NCI-H2107 treated with DMSO at 0.1 percent for 48 hours (cell line): ENCODE data around the gene HACD3.
"Not testable (repeated sequence)": the region's sequence is repeated elsewhere in the genome, so short reads cannot be mapped to it uniquely, and the experiment has no call there.

Source experiments
- DNase-seq: peaks from one replicate; lab custom pipeline; 2025; ENCODE audit not compliant: unreplicated experiment; lab: John Stamatoyannopoulos, UW

HACD3 gene

GRCh38 chr15:65595960-65596359, 65.7 kb downstream of the HACD3 start:
- no peak for DNase-seq

GRCh38 chr15:65598468-65598867, 68.2 kb downstream of the HACD3 start:
- no peak for DNase-seq

GRCh38 chr15:65599677-65600076, 69.4 kb downstream of the HACD3 start:
- no peak for DNase-seq

- DNase-seq: no peak
Observed at GRCh38 chr15:65603134-65603533, 72.9 kb downstream of the HACD3 start.

GRCh38 chr15:65603559-65603958, 73.3 kb downstream of the HACD3 start:
- DNase-seq: no peak

- peak; percentile 62 for DNase-seq
Observed at GRCh38 chr15:65610871-65611718, 80.8 kb downstream of the HACD3 start, which contains the start of gene INTS14. Gene INTS14 (minus strand): TSS chr15:65611131. CDS start chr15:65607380, 3,751 bp downstream.

DNA sequence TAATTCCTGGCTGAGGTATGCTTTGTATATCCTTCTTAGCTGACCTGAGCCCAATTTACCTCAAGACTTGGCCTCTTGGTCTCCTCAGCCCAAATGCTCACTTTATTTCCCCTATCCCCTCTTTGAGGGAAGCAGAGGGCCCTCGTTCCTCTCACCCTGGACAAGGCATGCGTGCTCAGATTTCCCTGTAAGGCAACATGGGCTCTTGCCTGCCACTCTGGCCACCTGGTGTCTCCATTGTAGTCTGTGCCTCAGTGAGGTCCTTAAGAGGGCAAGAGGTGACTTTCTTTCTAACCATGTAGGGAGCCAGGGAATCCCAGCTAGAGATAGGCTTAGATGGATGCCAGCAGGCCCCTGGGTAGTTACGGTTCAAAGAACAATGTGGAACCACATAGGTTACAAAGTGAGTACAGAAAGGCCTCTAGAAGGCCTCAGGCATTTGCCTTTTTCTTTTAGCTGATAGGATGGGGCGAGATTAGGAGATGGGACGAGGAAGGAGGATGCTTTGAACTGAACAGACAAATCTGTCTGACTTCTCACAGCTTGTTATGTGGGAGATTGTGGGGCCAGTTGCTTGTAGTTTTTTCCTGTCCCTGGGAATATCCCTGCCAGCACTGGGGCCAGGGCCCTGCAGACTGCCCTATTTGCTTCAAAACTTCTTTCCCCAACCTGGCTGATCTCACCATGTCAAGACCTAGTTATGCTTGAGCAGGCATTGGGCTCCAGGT, 81.8 kb downstream of the HACD3 start:
- no peak for DNase-seq

DNA sequence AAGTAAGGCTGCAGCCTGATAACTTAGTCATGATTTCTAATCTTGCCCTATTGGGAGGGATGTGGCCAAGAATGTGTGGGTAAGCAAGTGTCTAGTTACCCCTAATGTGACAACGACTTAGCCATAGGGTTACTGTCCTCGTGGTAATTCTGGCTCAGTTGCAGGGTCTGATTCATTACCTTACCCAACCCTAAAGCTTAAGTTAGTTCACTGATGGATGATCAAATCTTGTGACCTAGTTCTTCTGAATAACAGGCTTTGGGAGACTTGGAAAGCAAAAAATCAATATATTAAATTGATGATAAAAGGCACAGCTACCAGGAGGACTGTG, 82.3 kb downstream of the HACD3 start:
- no peak for DNase-seq

GRCh38 chr15:65612949-65613744, 82.9 kb downstream of the HACD3 start:
- DNase-seq: no peak

- DNase-seq: not testable (repeated sequence)
Observed at GRCh38 chr15:65615887-65616286, 85.6 kb downstream of the HACD3 start.

DNA sequence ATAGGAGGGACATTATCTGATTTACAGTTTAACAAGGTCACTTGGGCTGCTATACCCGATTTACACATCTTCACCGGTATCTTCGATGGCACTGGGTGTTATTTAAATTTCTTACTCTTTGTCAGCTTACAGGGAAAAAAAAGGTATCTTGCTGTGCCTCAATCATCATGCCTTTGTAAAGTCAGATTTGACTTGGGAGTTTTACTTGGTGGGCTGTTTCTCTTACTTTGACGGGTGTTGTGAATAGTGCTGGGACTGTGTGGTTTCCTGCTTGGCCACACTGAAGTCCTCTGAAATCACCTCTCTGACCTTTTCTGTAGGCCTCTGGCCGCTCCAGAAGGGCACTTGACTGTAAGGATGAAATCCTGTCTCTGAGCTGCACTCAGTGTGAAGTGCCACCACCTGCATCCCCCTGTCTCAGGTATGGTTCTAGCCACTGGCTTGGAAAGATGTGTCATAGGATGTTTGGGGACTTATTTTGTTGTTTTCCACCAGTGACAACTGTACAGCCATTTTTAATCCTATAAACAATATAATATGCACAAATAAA, 88.4 kb downstream of the HACD3 start:
- no peak for DNase-seq

- DNase-seq: no peak
Observed at GRCh38 chr15:65619626-65620290, 89.5 kb downstream of the HACD3 start.

DNA sequence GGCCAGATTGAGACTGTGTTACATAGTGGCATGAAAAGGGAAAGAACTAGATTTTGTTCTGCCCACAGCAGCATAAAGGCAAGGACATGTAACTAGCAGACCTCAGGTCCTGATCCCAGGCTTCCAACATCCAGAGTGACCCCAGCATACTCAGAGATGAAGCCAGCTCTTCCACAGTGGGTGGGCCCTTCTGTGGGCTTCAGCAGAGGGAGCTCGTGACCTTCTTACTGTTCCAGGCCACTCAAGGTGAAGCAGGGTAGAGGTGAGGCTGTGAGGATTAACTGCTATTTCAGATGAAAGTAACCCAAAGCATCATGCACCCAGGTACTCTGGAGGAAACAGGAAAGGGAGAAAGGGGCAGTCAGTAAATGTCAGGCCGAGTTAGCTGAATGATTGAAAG, 90.6 kb downstream of the HACD3 start:
- no peak for DNase-seq

DNA sequence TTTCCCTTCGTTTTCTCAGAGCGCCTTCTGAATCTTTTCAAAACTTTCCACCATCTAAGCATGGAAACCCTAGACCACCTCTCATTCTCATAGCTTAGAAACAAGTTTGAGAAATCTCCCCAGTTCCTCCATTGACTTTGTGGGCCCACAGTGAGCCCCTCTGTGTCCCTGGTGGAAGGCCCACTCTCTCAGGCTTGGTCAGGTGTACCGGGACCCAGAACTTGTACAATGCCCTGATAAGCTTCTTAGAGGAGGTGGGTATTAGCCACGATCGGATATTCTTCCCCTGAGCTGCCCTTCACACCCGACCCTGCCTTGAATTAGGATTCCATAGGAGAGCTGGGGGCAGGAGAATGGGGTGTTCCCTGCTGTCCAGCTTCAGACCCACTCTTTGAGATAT, 91.4 kb downstream of the HACD3 start, which contains the start of gene SLC24A1:
Gene SLC24A1, plus strand, starts transcription at position 301 of the 400 bp plus-strand sequence. CDS start 2,143 bp downstream, outside the sequence.
- no peak for DNase-seq

GRCh38 chr15:65623103-65623502, 92.8 kb downstream of the HACD3 start:
- DNase-seq: no peak

DNA sequence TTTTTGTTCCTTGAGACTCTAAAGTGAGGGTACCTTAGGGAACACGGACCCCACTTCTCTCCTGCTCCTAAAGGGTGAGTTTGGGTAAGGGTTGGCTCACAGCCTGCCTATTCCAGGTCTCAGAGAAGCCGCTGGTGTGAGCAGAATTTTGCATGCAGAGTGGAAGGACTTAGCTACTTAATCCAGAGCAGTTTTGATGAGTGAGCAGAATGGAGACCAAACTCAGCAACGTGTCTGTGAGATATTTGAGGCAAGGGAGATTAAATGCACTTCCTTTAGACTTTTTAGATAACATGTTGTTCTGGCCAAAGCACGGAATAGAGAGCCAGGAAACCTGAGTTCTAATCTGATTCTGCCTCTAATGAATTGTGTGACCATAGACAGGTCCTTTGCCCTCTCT, 96.6 kb downstream of the HACD3 start:
- no peak for DNase-seq
